Gastroesophageal sphincter (tissue), 4 donors: ENCODE measurements around the gene SLC17A5. TPM values are rescaled to one million over a fixed set of nuclear protein-coding genes. Genes with fewer than 3 reads are reported as not detected.

ENCODE experiments used
- ATAC-seq: fragments of 150-250 bp; one replicate; pipeline ENCODE4 v1.9.1; 2016; ENCODE audit warnings: mild to moderate bottlenecking, moderate library complexity
- H3K27ac ChIP-seq, 4 donors: fragments of 200-600 bp; sonication (generic) in 3 of 4; 1 replicate in 3 of 4; 2 replicates in 1 of 4; pipeline ENCODE4 v1.5.1; 2016 to 2019
- H3K27me3 ChIP-seq: fragments of 200-600 bp; sonication (generic); one replicate; pipeline ENCODE4 v1.5.1; 2019
- H3K36me3 ChIP-seq, 2 donors: fragments of 200-600 bp; sonication (generic); one replicate each; pipeline ENCODE4 v1.5.1; 2019; ENCODE audit warnings: control low read depth in 1 of 2
- H3K4me1 ChIP-seq, 3 donors: fragments of 200-600 bp; sonication (generic); 1 replicate in 2 of 3; 2 replicates in 1 of 3; pipeline ENCODE4 v1.5.1; 2016 to 2019; ENCODE audit warnings: control low read depth in 2 of 3
- H3K4me3 ChIP-seq, 2 donors: fragments of 200-600 bp; sonication (generic); one replicate each; pipeline ENCODE4 v1.5.1; 2019; ENCODE audit warnings: mild to moderate bottlenecking in 1 of 2, moderate library complexity in 1 of 2
- H3K9me3 ChIP-seq, 3 donors: fragments of 200-600 bp; sonication (generic); one replicate each; pipeline ENCODE4 v1.5.1; 2017 to 2019; ENCODE audit warnings: control low read depth in 2 of 3
- EP300 ChIP-seq: sonication (generic); formaldehyde crosslinking; IDR thresholded peaks from one replicate; pipeline ENCODE4 v1.6.1; 2017; ENCODE audit warnings: antibody characterized with exemption, mild to moderate bottlenecking
- POLR2A ChIP-seq, 2 donors: fragments of 450-650 bp; IDR thresholded peaks; one replicate each; pipeline ENCODE4 v1.6.1; 2017; ENCODE audit warnings: antibody characterized with exemption in 2 of 2, mild to moderate bottlenecking in 2 of 2, moderate library complexity in 1 of 2
- POLR2AphosphoS5 ChIP-seq: sonication (generic); formaldehyde crosslinking; IDR thresholded peaks from one replicate; pipeline ENCODE4 v1.6.1; 2017; ENCODE audit warnings: antibody characterized with exemption
- WGBS, 2 donors: methylation state at CpG; one replicate each; pipeline ENCODE4 v1.1.5; 2018; ENCODE audit warnings: low coverage in 1 of 2; 5-methylcytosine and 5-hydroxymethylcytosine counted together
- total RNA-seq, 4 donors: library from RNA; depleted of rRNA; stranded (reverse); fragments of >200 nt; gene quantifications; one replicate each; pipeline ENCODE4 v1.1.0, GENCODE V29; 2016
- TF ChIP-seq, protein P1 (sequence below), 4 experiments: fragments of 200-600 bp in 2 of 4; fragments of 450-650 bp in 2 of 4; sonication (generic) in 1 of 4; IDR thresholded peaks; one replicate each; pipeline ENCODE4 v1.5.1; 2017 to 2019; ENCODE audit warnings: antibody characterized with exemption in 4 of 4, mild to moderate bottlenecking in 2 of 4, moderate library complexity in 2 of 4

The SLC17A5 gene
- total RNA-seq, 4 donors from 2014 or later, result 11.2 to 18.9 (median 14.6) TPM

- H3K36me3 ChIP-seq, result peaks cover 0 to 56% of the 10 kb centered on the region in 2 donors
- TF ChIP-seq, protein P1, sequence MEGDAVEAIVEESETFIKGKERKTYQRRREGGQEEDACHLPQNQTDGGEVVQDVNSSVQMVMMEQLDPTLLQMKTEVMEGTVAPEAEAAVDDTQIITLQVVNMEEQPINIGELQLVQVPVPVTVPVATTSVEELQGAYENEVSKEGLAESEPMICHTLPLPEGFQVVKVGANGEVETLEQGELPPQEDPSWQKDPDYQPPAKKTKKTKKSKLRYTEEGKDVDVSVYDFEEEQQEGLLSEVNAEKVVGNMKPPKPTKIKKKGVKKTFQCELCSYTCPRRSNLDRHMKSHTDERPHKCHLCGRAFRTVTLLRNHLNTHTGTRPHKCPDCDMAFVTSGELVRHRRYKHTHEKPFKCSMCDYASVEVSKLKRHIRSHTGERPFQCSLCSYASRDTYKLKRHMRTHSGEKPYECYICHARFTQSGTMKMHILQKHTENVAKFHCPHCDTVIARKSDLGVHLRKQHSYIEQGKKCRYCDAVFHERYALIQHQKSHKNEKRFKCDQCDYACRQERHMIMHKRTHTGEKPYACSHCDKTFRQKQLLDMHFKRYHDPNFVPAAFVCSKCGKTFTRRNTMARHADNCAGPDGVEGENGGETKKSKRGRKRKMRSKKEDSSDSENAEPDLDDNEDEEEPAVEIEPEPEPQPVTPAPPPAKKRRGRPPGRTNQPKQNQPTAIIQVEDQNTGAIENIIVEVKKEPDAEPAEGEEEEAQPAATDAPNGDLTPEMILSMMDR (IDR thresholded peaks at IDR 0.05), result no peak
- TF ChIP-seq POLR2A (IDR thresholded peaks at IDR 0.05) (no peak), EP300 (no peak), POLR2AphosphoS5 (no peak)
- H3K9me3 ChIP-seq, result no peaks in the 10 kb centered on the region
- H3K4me3 ChIP-seq, result no peak overlapping the region
- ATAC-seq, result no peak
- 43 to 46% methylated on average over 1 of the region's 1 CpG for WGBS, 2 donors
- no peaks in the 10 kb centered on the region for H3K27me3 ChIP-seq
- peaks cover 0 to 6% (median 0%) of the 10 kb centered on the region in 3 donors for H3K4me1 ChIP-seq
- H3K27ac ChIP-seq, result peak overlapping the region in 1 of 4 donors; percentile 9
Observed at GRCh38 chr6:73604020-73604419, 49.8 kb downstream of the SLC17A5 start.

DNA sequence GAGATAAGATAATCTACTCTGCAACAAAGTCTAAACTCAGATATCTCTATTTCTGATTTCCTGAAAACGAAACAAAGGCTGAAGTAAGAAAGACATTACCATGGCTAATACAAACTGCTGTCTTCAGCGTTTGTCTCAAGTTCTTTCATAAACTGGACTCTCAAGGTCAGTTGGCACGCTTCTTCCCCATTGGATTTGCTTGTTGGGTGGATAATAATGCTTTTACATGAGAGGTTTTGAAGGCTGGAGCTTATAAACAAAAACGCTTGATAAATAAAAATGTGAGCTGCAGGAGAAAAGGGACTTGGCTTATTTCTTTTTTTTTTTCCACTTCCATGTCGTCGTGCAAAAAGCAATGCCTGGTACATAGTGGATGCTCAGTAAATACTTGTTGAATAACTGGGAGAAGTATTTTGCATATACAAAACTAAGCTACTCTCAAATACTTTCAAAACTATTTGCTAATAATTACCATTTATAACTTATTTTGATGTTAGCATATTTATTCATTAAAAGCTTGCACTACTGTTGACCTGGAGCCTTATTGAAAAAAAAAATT lies 67.3 kb downstream of the SLC17A5 start:
- H3K27ac ChIP-seq, result peak overlapping the region; percentile 86 to 99 (median 94)
- no peaks in the 10 kb centered on the region for H3K36me3 ChIP-seq
- TF ChIP-seq POLR2A (IDR thresholded peaks at IDR 0.05) (no peak), EP300 (no peak), POLR2AphosphoS5 (no peak)
- TF ChIP-seq, protein P1 (IDR thresholded peaks at IDR 0.05), result no peak
- ATAC-seq, result no peak
- no peaks in the 10 kb centered on the region for H3K9me3 ChIP-seq
- H3K4me1 ChIP-seq, result peaks cover 0 to 30% (median 3%) of the 10 kb centered on the region in 3 donors
- H3K4me3 ChIP-seq, result peak overlapping the region; percentile 35 to 38
- no peaks in the 10 kb centered on the region for H3K27me3 ChIP-seq
- 1 to 5% methylated on average over 6 of the region's 6 CpGs for WGBS, 2 donors

DNA sequence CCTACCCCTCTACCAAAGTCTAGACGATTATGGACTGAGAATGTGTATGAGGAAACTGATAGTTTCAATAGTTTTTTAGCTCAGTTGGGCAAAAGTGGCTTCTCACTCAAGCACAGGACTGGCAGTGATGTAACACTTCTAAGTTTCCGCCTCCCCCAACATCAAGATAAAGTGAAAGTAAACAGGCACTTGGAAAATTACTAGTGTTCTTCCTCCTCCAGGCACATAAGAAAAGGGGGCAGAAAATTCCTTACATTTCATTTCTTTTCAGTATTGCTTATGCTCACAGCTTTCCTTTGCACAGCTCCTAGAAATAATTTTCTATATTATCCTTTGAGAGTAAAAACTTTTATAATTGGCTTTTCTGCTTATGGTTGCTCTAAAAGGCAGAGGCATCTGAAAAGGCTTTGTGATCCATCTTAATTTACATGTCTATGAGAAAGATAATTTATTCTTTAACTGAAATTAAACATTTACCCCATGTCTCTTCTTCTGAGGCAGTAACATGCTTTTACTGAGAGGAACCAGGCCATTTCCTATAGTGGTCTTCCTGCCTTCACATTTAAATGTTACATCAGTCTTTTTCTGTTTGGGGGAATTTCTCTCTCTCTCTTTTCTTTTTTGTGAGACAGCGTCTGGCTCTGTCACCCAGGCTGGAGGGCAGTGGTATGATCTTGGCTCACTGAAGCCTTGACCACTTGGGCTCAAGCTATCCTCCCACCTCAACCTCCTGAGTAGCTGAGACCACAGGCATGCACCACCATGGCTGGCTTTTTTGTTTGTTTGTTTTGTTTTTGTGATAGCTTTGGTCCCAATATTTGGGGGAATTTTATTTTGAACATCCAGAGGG lies 68.0 kb downstream of the SLC17A5 start:
- no peaks in the 10 kb centered on the region for H3K27me3 ChIP-seq
- peaks cover 0 to 36% (median 5%) of the 10 kb centered on the region in 3 donors for H3K4me1 ChIP-seq
- peak; percentile 49 for TF ChIP-seq POLR2AphosphoS5
- TF ChIP-seq, protein P1 (IDR thresholded peaks at IDR 0.05), result no peak
- H3K4me3 ChIP-seq, result peak overlapping the region; percentile 35 to 38
- H3K9me3 ChIP-seq, result no peaks in the 10 kb centered on the region
- peak overlapping the region; percentile 86 to 99 (median 94) for H3K27ac ChIP-seq
- 0% methylated on average over 2 to 3 of the region's 3 CpGs for WGBS, 2 donors
- H3K36me3 ChIP-seq, result no peaks in the 10 kb centered on the region
- peak; percentile 81 for ATAC-seq

GRCh38 chr6:73581293-73581692 lies 72.5 kb downstream of the SLC17A5 start:
- H3K4me3 ChIP-seq, result no peak overlapping the region
- no peaks in the 10 kb centered on the region for H3K36me3 ChIP-seq
- H3K27ac ChIP-seq, result peak overlapping the region; percentile 83 to 98 (median 93)
- TF ChIP-seq EP300, result no peak
- no peak for TF ChIP-seq POLR2AphosphoS5
- 80 to 93% methylated on average over 2 of the region's 2 CpGs for WGBS, 2 donors
- H3K27me3 ChIP-seq, result no peaks in the 10 kb centered on the region
- ATAC-seq, result no peak
- peaks cover 7 to 41% (median 8%) of the 10 kb centered on the region in 3 donors for H3K4me1 ChIP-seq
- no peaks in the 10 kb centered on the region for H3K9me3 ChIP-seq

DNA sequence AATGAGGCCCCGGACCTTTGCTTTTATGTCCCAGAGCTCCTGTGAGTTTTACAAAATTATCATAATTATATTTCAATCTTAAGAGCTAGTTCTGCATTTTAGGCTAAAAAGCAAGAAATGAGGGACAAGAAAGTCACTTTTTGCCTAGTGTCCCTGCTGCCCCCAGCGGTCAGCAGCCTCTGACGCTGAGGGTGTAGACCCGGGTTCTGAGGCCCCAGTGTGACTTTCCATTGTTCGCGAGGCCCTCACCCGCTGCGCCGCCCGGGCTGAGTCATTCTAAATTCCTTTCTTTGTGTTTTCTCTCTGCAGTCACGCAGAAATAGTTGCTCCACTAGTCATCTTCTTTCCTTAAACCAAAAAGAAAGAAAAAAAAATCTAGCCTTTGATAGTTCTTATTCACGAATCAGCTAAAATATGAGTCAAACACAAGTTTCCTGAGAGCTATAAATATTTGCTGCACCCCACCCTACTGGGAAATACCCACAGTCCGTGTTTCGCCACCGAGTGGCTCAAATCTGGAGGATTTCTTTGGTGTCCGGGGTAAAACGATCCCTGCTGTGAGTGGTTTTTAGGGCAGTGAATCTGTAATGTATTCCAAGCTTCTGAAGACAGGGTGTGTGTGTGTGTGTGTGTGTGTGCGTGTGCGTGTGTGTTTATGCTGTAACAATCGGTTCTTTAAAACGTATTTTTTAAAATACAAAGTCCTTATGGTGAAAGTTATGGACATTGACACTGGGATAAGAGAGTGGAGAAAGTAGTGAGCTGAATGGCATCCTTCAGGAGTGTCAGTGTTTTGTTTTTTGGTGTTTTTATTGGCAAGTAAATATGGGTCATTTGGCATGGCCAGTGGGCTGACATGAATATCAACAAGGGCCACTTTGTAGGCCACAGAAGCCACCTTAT lies 73.3 kb downstream of the SLC17A5 start:
- 0 to 1% methylated on average over 6 to 20 of the region's 21 CpGs for WGBS, 2 donors
- peaks cover 5 to 33% (median 7%) of the 10 kb centered on the region in 3 donors for H3K4me1 ChIP-seq
- H3K36me3 ChIP-seq, result no peaks in the 10 kb centered on the region
- peak overlapping the region; percentile 83 to 98 (median 93) for H3K27ac ChIP-seq
- ATAC-seq, result peak; percentile 96
- H3K9me3 ChIP-seq, result no peaks in the 10 kb centered on the region
- no peaks in the 10 kb centered on the region for H3K27me3 ChIP-seq
- H3K4me3 ChIP-seq, result peak overlapping the region; percentile 21 to 30
- peak; percentile 82 for TF ChIP-seq POLR2AphosphoS5
- no peak for TF ChIP-seq EP300
- TF ChIP-seq, protein P1 (IDR thresholded peaks at IDR 0.05), result peak in 3 of 4 experiments; percentile 43 to 54 (median 51)
- no peak for TF ChIP-seq POLR2A (IDR thresholded peaks at IDR 0.05)
